Measurements from ENCODE around the gene STK39. TPM values are rescaled to one million over a fixed set of nuclear protein-coding genes. Genes with fewer than 3 reads are reported as not detected.
"Not testable (repeated sequence)": the region's sequence is repeated elsewhere in the genome, so short reads cannot be mapped to it uniquely, and the experiment has no call there.

STK39 gene
- total RNA-seq, 2 donors from 2014 or later = 37.1 to 41.0 TPM

DNA sequence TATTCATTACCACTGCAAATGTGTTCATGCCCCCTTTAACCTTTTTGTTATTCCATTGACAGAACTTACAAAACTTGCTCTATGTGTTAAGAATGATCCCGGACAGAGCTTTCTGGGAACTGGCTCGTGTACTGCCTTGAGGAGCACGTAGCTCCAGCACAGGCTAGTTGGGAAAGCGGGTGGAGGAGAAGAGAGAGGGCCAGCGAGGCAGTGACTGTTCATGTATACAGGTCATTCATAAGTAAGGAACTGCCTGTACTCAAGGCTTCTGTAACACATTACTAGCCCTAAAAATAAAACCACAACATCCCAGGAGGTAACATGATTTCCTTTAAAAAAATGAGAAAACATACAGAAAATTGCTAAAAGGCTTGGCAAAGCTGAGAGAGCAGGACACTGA is 109.0 kb downstream of the STK39 start:
- Mint-ChIP-seq H3K36me3 (ENCODE audit: insufficient read depth in 2 of 2) (peaks cover 2 to 9% of the 10 kb centered on the region in 2 donors), H3K4me3 (no peak overlapping the region), H3K27me3 (ENCODE audit: low read depth) (no peaks in the 10 kb centered on the region), H3K4me1 (ENCODE audit: low read depth) (peaks cover 20% of the 10 kb centered on the region), H3K27ac (no peak overlapping the region), H3K9me3 (no peaks in the 10 kb centered on the region)
- ATAC-seq (replicated peaks in 1 of 2) (no peak), DNase-seq (no peak)

DNA sequence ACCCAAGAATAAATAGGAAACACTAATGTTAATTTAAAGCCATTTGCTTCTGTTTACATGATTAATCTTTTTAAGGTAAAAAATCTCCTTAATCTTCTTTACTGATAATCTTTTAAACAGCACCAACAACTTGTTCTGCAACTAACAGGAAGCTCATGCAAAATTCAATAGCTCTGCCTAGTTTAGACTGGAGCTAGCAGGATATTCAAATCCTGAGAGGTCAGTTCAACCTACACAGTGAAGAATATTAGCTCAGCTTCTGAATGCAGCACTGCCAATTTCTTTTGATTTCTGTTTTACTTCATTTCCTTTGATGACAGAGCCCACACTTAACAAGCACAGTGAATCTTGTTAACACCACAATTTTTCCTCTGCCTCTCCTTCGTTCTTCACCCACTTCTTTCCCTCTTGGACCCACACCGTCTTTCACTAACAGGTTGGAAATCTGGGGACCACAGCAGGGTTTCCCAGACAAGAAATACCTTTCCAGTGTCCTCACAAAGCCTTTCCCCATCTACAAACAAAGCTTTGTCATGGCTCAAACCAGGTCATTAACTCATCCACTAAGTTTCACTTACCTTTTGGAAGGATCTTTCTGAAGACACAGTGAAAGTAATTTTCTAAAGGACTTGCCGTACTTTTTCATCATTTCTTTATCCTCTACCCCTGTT is 109.8 kb downstream of the STK39 start:
- Mint-ChIP-seq H3K36me3 (ENCODE audit: insufficient read depth in 2 of 2) (peaks cover 5 to 13% of the 10 kb centered on the region in 2 donors), H3K27ac (peak overlapping the region; percentile 49), H3K4me1 (ENCODE audit: low read depth) (peaks cover 20% of the 10 kb centered on the region), H3K4me3 (no peak overlapping the region), H3K27me3 (ENCODE audit: low read depth) (no peaks in the 10 kb centered on the region), H3K9me3 (no peaks in the 10 kb centered on the region)
- DNase-seq = no peak
- no peak for ATAC-seq (replicated peaks in 1 of 2)

DNA sequence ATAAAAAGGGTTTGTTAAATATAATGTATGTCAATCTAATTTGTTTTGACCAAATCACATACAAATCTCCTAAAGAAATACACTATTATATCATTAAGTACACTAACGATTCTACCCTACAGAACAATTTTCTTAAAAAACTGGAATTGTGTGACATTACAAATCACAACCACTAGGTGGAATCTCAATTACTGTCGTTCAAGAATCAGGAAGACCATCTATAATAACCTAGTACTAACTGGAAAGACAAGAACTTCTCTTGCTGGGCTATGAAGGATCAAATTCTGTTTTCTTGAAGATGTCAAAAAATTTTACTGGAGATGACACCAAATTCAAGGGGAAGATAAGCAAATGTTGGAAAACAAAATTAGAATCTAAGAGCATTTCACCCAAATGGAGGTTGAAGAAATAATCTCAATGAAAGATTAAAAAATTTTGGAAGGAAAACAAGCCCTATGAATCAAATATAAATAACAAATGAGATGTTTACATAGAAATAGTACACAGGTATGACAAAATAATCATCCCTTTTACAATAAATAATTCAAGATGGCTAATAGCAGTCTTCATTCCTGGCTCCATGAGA is 110.9 kb downstream of the STK39 start:
- Mint-ChIP-seq H3K27ac (peak overlapping the region; percentile 49), H3K9me3 (no peaks in the 10 kb centered on the region), H3K4me1 (ENCODE audit: low read depth) (peaks cover 20% of the 10 kb centered on the region), H3K36me3 (ENCODE audit: insufficient read depth in 2 of 2) (peaks cover 8 to 15% of the 10 kb centered on the region in 2 donors), H3K27me3 (ENCODE audit: low read depth) (no peaks in the 10 kb centered on the region), H3K4me3 (no peak overlapping the region)
- no peak for DNase-seq
- ATAC-seq (replicated peaks in 1 of 2) = no peak

DNA sequence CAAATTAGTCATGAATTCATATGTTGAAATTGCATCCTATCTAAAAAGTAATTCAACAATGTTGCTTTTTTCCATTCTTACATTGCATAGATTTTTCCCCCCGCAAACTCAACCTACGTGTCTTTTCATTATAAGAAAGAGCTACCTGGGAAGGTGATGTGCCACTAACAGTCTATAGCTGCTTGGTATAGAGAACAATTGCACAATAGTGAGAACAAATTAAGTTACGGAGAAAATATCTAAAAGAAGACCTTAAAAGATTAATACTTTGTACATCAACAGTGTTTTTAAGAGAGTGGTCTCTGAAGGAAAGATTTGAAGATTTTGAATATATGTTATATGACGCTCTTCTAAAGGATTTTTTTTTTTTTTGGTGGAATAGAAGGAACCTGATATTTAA is 111.8 kb downstream of the STK39 start:
- Mint-ChIP-seq H3K4me1 (ENCODE audit: low read depth) (peaks cover 20% of the 10 kb centered on the region), H3K9me3 (no peaks in the 10 kb centered on the region), H3K4me3 (no peak overlapping the region), H3K27me3 (ENCODE audit: low read depth) (no peaks in the 10 kb centered on the region), H3K36me3 (ENCODE audit: insufficient read depth in 2 of 2) (peaks cover 8 to 16% of the 10 kb centered on the region in 2 donors), H3K27ac (no peak overlapping the region)
- ATAC-seq (replicated peaks in 1 of 2) (no peak), DNase-seq (no peak)

DNA sequence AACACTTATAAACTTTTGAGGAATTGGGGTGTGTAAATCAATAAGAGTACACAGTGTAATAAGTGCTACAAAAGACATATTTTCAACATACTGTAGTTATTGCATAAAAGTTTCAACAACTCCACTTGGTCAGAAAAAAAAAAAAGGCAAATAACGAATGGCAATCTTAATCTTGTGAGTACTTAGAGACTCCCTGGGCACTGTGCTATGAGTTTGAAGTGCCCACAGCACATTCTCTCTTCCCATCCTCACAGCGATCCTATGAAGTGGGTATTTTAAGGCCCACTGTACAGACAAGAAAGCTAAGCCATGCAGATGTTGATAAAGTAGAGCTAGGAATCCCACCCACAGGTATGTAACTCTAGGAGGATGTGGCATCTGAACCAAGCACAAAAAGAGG is 112.3 kb downstream of the STK39 start:
- H3K27ac Mint-ChIP-seq = no peak overlapping the region
- no peak for DNase-seq

DNA sequence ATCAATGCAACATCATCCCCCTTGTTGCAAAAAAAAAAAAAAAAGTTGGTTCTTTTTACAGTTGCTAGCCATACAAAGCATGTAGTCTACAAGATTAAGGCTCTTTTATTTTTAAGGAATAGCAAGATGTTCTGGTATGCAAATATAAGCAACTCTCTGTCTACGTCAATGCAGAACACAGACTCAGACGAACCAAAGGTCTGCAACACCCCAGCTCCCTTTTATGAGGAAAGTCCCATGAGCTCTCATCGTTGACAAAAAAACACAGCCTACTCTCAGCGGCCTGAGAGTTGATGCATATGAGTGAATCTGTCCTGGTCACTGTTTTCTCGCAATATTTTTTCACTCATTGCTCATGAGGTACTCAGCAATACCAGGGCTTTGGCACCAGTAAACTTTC is 112.9 kb downstream of the STK39 start:
- peaks cover 8 to 18% of the 10 kb centered on the region in 2 donors for H3K36me3 Mint-ChIP-seq (ENCODE audit: insufficient read depth in 2 of 2)
- no peak for ATAC-seq (replicated peaks in 1 of 2)
- DNase-seq = no peak
- H3K4me1 Mint-ChIP-seq (ENCODE audit: low read depth) = peaks cover 20% of the 10 kb centered on the region
- H3K27ac Mint-ChIP-seq = no peak overlapping the region
- no peaks in the 10 kb centered on the region for H3K9me3 Mint-ChIP-seq
- no peak overlapping the region for H3K4me3 Mint-ChIP-seq
- H3K27me3 Mint-ChIP-seq (ENCODE audit: low read depth) = no peaks in the 10 kb centered on the region

More for the DNA sequence above, 112.3 kb downstream of the STK39 start:
- ATAC-seq (replicated peaks in 1 of 2) = no peak
- Mint-ChIP-seq H3K27me3 (ENCODE audit: low read depth) (no peaks in the 10 kb centered on the region), H3K4me3 (no peak overlapping the region), H3K36me3 (ENCODE audit: insufficient read depth in 2 of 2) (peaks cover 8 to 18% of the 10 kb centered on the region in 2 donors), H3K4me1 (ENCODE audit: low read depth) (peaks cover 20% of the 10 kb centered on the region), H3K9me3 (no peaks in the 10 kb centered on the region)

DNA sequence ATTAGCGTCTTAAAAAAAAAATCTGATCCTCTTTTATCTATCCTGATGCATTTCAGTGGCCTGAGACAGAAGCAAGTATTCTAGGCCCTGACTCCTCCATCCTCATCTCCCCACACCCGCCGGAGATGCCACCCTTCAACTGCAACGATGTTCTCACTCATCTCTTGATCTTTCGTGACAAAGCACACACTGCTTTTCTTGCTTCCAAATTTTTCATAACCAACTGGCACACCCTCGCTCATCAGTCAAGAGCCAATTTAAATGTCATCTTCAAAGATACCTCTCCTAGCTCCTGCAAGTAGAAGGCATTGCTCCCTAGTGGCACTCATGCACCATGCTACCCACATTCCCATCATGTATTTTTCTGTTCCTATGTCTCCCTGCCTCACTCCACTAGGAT is 115.0 kb downstream of the STK39 start:
- Mint-ChIP-seq H3K9me3 (no peaks in the 10 kb centered on the region), H3K27me3 (ENCODE audit: low read depth) (no peaks in the 10 kb centered on the region), H3K4me3 (no peak overlapping the region), H3K36me3 (ENCODE audit: insufficient read depth in 2 of 2) (peaks cover 8 to 24% of the 10 kb centered on the region in 2 donors), H3K27ac (no peak overlapping the region), H3K4me1 (ENCODE audit: low read depth) (peaks cover 8% of the 10 kb centered on the region)
- no peak for DNase-seq
- no peak for ATAC-seq (replicated peaks in 1 of 2)

DNA sequence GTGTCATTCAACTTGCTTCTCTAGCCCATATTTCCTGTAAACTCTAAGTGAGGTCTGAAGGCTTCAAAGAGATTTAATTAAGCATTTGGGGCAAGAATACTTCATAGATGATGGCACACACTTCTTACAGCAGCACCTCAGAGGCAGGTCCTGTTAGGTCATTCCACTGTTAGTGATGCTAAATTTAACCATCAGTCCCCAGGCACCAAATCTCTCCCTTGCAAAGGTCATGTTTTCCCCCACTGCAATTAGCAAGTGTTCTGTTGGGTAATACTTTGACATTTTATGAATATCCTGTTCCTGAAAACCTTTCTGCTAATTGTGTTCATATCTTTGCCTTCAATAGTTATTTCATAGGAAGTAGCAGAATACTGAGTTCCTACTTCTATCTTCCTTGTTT is 117.0 kb downstream of the STK39 start:
- Mint-ChIP-seq H3K36me3 (ENCODE audit: insufficient read depth in 2 of 2) (peaks cover 8 to 23% of the 10 kb centered on the region in 2 donors), H3K27ac (peak overlapping the region; percentile 62), H3K9me3 (no peaks in the 10 kb centered on the region), H3K4me1 (ENCODE audit: low read depth) (no peaks in the 10 kb centered on the region), H3K27me3 (ENCODE audit: low read depth) (no peaks in the 10 kb centered on the region), H3K4me3 (no peak overlapping the region)
- DNase-seq = no peak
- ATAC-seq (replicated peaks in 1 of 2) = no peak

DNA sequence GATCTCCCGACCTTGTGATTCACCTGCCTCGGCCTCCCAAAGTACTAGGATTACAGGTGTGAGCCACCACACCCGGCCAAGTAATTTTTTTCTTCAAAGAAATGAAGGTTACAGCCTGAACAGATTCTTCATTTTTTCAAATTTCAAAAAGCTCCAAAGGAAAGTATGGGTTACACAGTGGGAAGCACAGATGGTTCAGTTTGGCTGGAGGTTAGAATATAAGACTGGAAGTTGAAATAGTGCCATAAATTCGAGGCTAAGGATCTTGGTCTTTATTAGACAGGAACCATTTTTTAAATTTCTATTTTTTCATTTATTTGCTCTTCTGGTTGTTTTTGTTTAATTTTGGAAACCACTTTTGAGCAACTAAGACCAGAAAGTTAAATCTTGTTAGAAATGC is 120.0 kb downstream of the STK39 start:
- H3K27ac Mint-ChIP-seq = peak overlapping the region; percentile 36
- peaks cover 5 to 22% of the 10 kb centered on the region in 2 donors for H3K36me3 Mint-ChIP-seq (ENCODE audit: insufficient read depth in 2 of 2)
- H3K4me1 Mint-ChIP-seq (ENCODE audit: low read depth) = peaks cover 7% of the 10 kb centered on the region
- H3K4me3 Mint-ChIP-seq = no peak overlapping the region
- H3K27me3 Mint-ChIP-seq (ENCODE audit: low read depth) = no peaks in the 10 kb centered on the region
- ATAC-seq (replicated peaks in 1 of 2) (no peak), DNase-seq (no peak)
- no peaks in the 10 kb centered on the region for H3K9me3 Mint-ChIP-seq

DNA sequence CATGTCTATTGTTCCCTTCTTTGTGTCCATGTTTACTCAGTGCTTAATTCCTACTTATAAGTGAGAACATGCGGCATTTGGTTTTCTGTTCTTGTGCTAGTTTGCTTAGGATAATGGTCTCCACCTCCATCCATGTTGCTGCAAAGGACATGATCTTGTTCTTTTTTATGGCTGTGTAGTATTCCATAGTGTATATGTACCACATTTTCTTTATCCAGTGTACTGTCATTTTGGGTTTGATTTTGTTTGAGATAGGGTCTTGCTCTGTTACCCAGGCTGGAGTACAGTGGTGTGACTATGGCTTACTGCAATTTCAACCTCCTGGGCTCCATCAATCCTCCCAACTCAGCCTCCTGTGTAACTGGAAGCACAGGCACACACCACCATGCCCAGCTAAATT is 125.2 kb downstream of the STK39 start:
- peaks cover 8 to 16% of the 10 kb centered on the region in 2 donors for H3K36me3 Mint-ChIP-seq (ENCODE audit: insufficient read depth in 2 of 2)
- H3K4me1 Mint-ChIP-seq (ENCODE audit: low read depth); H3K9me3 Mint-ChIP-seq; H3K4me3 Mint-ChIP-seq; H3K27me3 Mint-ChIP-seq (ENCODE audit: low read depth); DNase-seq; H3K27ac Mint-ChIP-seq; ATAC-seq (replicated peaks in 1 of 2): not testable (repeated sequence)

DNA sequence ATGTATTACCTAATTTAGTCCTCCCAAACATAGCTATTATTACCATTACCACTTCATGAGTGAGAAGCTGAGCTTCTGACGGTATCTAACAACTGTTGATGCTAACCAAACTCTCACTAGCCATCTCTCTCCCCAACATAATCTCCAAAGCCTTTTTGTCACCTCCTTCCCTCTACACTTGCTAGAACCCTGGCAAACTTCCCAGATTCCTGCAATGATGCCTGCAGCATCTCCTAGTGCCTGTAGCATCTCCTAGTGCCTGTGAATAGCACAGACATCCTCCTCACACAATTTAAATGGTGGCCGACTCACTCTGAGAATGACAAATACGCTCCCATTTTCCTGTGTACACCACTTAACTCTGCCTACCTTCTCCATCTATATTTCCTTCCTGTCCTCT is 126.7 kb downstream of the STK39 start:
- no peaks in the 10 kb centered on the region for H3K9me3 Mint-ChIP-seq
- ATAC-seq (replicated peaks in 1 of 2) = no peak
- no peaks in the 10 kb centered on the region for H3K27me3 Mint-ChIP-seq (ENCODE audit: low read depth)
- peaks cover 7% of the 10 kb centered on the region for H3K4me1 Mint-ChIP-seq (ENCODE audit: low read depth)
- no peak overlapping the region for H3K4me3 Mint-ChIP-seq
- DNase-seq = no peak
- H3K27ac Mint-ChIP-seq = no peak overlapping the region
- H3K36me3 Mint-ChIP-seq (ENCODE audit: insufficient read depth in 2 of 2) = peaks cover 6 to 12% of the 10 kb centered on the region in 2 donors

DNA sequence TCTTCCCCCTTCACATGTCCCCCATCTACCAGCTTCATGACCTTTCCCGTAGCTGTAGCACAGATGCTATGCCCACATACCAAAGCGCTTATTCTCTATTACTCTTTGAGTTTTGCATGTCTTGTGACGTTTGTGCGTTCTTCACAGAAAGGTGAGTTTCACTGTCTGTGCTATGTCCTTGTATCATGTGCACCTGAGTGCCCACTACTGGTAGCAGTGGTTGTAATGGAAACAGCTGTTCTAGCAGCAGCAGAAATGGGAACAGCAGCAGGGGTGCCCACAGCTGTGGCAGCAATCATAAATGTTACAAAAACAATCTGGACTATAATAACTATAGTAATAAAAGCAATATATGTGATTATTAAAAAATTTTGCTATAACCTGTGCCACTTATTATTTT is 127.1 kb downstream of the STK39 start:
- Mint-ChIP-seq H3K27ac (no peak overlapping the region), H3K4me1 (ENCODE audit: low read depth) (peaks cover 7% of the 10 kb centered on the region), H3K27me3 (ENCODE audit: low read depth) (no peaks in the 10 kb centered on the region), H3K9me3 (no peaks in the 10 kb centered on the region), H3K36me3 (ENCODE audit: insufficient read depth in 2 of 2) (peaks cover 8 to 10% of the 10 kb centered on the region in 2 donors), H3K4me3 (no peak overlapping the region)
- no peak for ATAC-seq (replicated peaks in 1 of 2)
- no peak for DNase-seq

DNA sequence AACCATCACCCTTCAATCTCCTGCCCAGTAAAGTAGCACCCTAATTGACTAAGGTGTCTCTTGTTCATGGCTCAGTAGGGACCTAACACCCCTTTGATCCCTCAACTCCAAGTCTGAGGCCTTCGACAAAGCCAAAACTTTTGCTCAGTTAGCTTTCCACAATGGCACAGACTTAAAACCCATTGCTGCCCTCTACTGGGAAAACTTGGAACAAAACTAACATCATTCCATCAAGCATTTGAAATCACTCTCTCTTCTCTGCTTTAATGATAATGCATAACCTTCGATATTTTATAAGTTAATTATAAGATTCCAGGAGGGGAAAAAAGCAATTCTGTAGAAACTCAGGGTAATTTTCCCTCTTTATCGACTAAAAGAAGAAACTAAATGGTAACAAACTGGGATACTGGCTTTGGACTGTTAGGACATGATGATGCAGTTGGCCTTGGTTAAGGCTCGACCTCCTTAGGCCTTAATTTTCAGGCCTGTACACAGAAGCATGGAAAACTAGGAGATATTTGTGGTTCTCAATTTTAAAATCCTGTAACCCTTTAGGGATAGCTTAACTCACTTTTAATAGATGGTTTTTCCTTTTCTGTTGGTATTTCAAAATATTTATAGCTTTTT is 127.8 kb downstream of the STK39 start:
- H3K4me1 Mint-ChIP-seq (ENCODE audit: low read depth) = peaks cover under 1% of the 10 kb centered on the region
- no peaks in the 10 kb centered on the region for H3K27me3 Mint-ChIP-seq (ENCODE audit: low read depth)
- H3K9me3 Mint-ChIP-seq = no peaks in the 10 kb centered on the region
- no peak overlapping the region for H3K27ac Mint-ChIP-seq
- H3K36me3 Mint-ChIP-seq (ENCODE audit: insufficient read depth in 2 of 2) = peaks cover 8 to 10% of the 10 kb centered on the region in 2 donors
- ATAC-seq (replicated peaks in 1 of 2) = peak in 1 of 2 donors; percentile 27
- H3K4me3 Mint-ChIP-seq = no peak overlapping the region
- DNase-seq = peak; percentile 8 to 35
